GM12878 (cell line): ENCODE data around the gene TIGD7. TPM values are rescaled to one million over a fixed set of nuclear protein-coding genes. Genes with fewer than 3 reads are reported as not detected.

Source experiments
- ATF2 ChIP-seq: IDR thresholded peaks from 2 replicates; pipeline ENCODE4 v1.6.1; 2012; ENCODE audit warnings: low read length, inconsistent platforms
- BACH1 ChIP-seq: fragments of 450-650 bp; IDR thresholded peaks from 2 replicates; pipeline ENCODE4 v1.6.1; 2017; ENCODE audit warnings: mild to moderate bottlenecking, borderline replicate concordance
- BCL11A ChIP-seq: IDR thresholded peaks from 2 replicates; pipeline ENCODE4 v1.6.1; 2011; ENCODE audit warnings: low read depth, low read length
- CBX3 ChIP-seq: fragments of 200-600 bp; sonication (generic); IDR thresholded peaks from 2 replicates; pipeline ENCODE4 v1.6.1; 2016; ENCODE audit warnings: low read depth, borderline replicate concordance
- CBX5 ChIP-seq: sonication (generic); IDR thresholded peaks from 2 replicates; pipeline ENCODE4 v1.6.1; 2016; ENCODE audit warnings: low read depth, moderate library complexity, mild to moderate bottlenecking, inconsistent platforms
- E2F4 ChIP-seq: IDR thresholded peaks from 2 replicates; pipeline ENCODE4 v1.6.1; 2012; ENCODE audit warnings: low read depth, low read length, improper control_type of control experiment
- E4F1 ChIP-seq: fragments of 450-650 bp; IDR thresholded peaks from 2 replicates; pipeline ENCODE4 v1.6.1; 2018; ENCODE audit warnings: borderline replicate concordance, mild to moderate bottlenecking; ENCODE audit not compliant: partially characterized antibody
- ESRRA ChIP-seq: IDR thresholded peaks from 2 replicates; pipeline ENCODE4 v1.6.1; 2012; ENCODE audit warnings: mild to moderate bottlenecking, low read length, improper control_type of control experiment
- IKZF1 ChIP-seq: fragments of 450-650 bp; conservative IDR thresholded peaks from 2 replicates; pipeline ENCODE4 v1.6.1; 2017; ENCODE audit warnings: antibody characterized with exemption, mild to moderate bottlenecking
- JUNB ChIP-seq: IDR thresholded peaks from 2 replicates; pipeline ENCODE4 v1.6.1; 2016; ENCODE audit warnings: antibody characterized with exemption, mild to moderate bottlenecking
- KLF5 ChIP-seq: fragments of 450-650 bp; IDR thresholded peaks from 2 replicates; pipeline ENCODE4 v1.6.1; 2014; ENCODE audit warnings: mild to moderate bottlenecking; ENCODE audit not compliant: partially characterized antibody
- MTA2 ChIP-seq: fragments of 450-650 bp; IDR thresholded peaks from 2 replicates; pipeline ENCODE4 v1.6.1; 2016; ENCODE audit warnings: low read depth, mild to moderate bottlenecking, moderate library complexity
- NR2C2 ChIP-seq: IDR thresholded peaks from 2 replicates; pipeline ENCODE4 v1.6.1; 2011; ENCODE audit warnings: borderline replicate concordance, low read depth; ENCODE audit not compliant: control insufficient read depth, insufficient read length
- PKNOX1 ChIP-seq: fragments of 450-650 bp; IDR thresholded peaks from 2 replicates; pipeline ENCODE4 v1.6.1; 2016; ENCODE audit warnings: mild to moderate bottlenecking
- SRF ChIP-seq, 2 experiments: IDR thresholded peaks; 2 replicates each; pipeline ENCODE4 v1.6.1; 2011; ENCODE audit warnings: low read depth in 2 of 2, low read length in 2 of 2, mild to moderate bottlenecking in 1 of 2, moderate library complexity in 1 of 2
- SUZ12 ChIP-seq: fragments of 200-600 bp; sonication (generic); IDR thresholded peaks from one replicate; pipeline ENCODE4 v1.6.1; 2018; ENCODE audit warnings: antibody characterized with exemption, mild to moderate bottlenecking; ENCODE audit not compliant: unreplicated experiment
- USF2 ChIP-seq: IDR thresholded peaks from 2 replicates; pipeline ENCODE4 v1.6.1; 2011; ENCODE audit warnings: low read depth, low read length, improper control_type of control experiment, borderline replicate concordance
- YY1 ChIP-seq: IDR thresholded peaks from 2 replicates; pipeline ENCODE4 v1.6.1; 2011; ENCODE audit warnings: low read depth, mild to moderate bottlenecking, low read length
- ZBTB11 ChIP-seq: fragments of 450-650 bp; formaldehyde crosslinking; IDR thresholded peaks from 2 replicates; pipeline ENCODE4 v1.5.0; 2022; ENCODE audit warnings: mild to moderate bottlenecking, missing genetic modification characterization
- polyA plus RNA-seq, 11 experiments: library from polyadenylated mRNA; depleted of rRNA in 4 of 11; unstranded in 6 of 11; stranded (reverse) in 5 of 11; fragments of >200 nt; fragmentation: Nextera tagmentation in 4 of 11; fragmentation: Illumina TruSeq in 1 of 11; extraction: Ambion mirVana in 4 of 11; extraction: Trizol in 1 of 11; gene quantifications; 1 replicate in 1 of 11; 2 replicates in 10 of 11; pipeline versions ENCODE4 v1.2.1 to v1.2.3, GENCODE V29; 2011 to 2016; ENCODE audit warnings: inconsistent platforms in 2 of 11, missing spikeins in 2 of 11, low read depth in 1 of 11
- total RNA-seq, 4 experiments: library from RNA; depleted of rRNA in 3 of 4; stranded (reverse); fragments of >200 nt in 3 of 4; fragmentation: Illumina TruSeq in 1 of 4; extraction: Trizol in 1 of 4; gene quantifications; 2 replicates each; pipeline versions ENCODE4 v1.2.1 to v1.2.3, GENCODE V29; 2013 to 2021

The TIGD7 gene
- total and polyA plus RNA-seq, 10 of the 15 experiments (the other 5 are each of a cell fraction or from before 2014, with no cell fraction given), result 0.37 to 3.8 (median 3.0) TPM

- TF ChIP-seq ZBTB11, result no peak
- TF ChIP-seq JUNB, result no peak
- no peak for TF ChIP-seq CBX5
- TF ChIP-seq PKNOX1, result peak; percentile 88
- TF ChIP-seq SRF (IDR thresholded peaks at IDR 0.05; ENCODE audit: low read depth in 2 of 2, low read length in 2 of 2), result no peak
- TF ChIP-seq KLF5, result no peak
- TF ChIP-seq E4F1, result no peak
- no peak for TF ChIP-seq E2F4
- no peak for TF ChIP-seq BCL11A
- TF ChIP-seq BACH1, result 0 out of 2 replicates have a peak, but pooled peaks have one; percentile 16
- no peak for TF ChIP-seq USF2
- no peak for TF ChIP-seq SUZ12
- TF ChIP-seq IKZF1, result peak; percentile 60
- TF ChIP-seq ESRRA, result no peak
- TF ChIP-seq CBX3, result no peak
- TF ChIP-seq NR2C2, result no peak
- no peak for TF ChIP-seq YY1
- peak; percentile 41; the same call in 1 of the 2 replicates for TF ChIP-seq MTA2
- TF ChIP-seq ATF2, result no peak
Observed at GRCh38 chr16:3348547-3349167, 43.4 kb upstream of the TIGD7 start (continued).
